Stimulated activated memory B cell treated with anti-CD40 and anti-IgM and Interleukin-4, amounts not matched to agents 10 μg/mL and 1 μg/mL and 100 μg/mL, for 72 hours (primary cell): Measurements from ENCODE around the gene ARPP21.

Experiments
- ATAC-seq: fragments of 150-1000 bp; cut with Tn5 transposase; 2 replicates; pipeline ENCODE4 v1.10.0; 2021
- H3K27ac Mint-ChIP-seq: one replicate; pipeline ENCODE4 v1.8.0; 2022; ENCODE audit warnings: mild to moderate bottlenecking, mixed read lengths
- H3K27me3 Mint-ChIP-seq: one replicate; pipeline ENCODE4 v1.8.0; 2022; ENCODE audit warnings: mixed read lengths
- H3K36me3 Mint-ChIP-seq: one replicate; pipeline ENCODE4 v1.8.0; 2022; ENCODE audit warnings: mixed read lengths
- H3K4me1 Mint-ChIP-seq: one replicate; pipeline ENCODE4 v1.8.0; 2022; ENCODE audit warnings: mixed read lengths
- H3K4me3 Mint-ChIP-seq: one replicate; pipeline ENCODE4 v1.8.0; 2022; ENCODE audit warnings: mild to moderate bottlenecking, moderate library complexity, mixed read lengths
- H3K9me3 Mint-ChIP-seq: one replicate; pipeline ENCODE4 v1.8.0; 2022; ENCODE audit warnings: mixed read lengths

ARPP21 gene

GRCh38 chr3:35757991-35758757 is 118.8 kb downstream of the ARPP21 start:
- H3K4me1 Mint-ChIP-seq = no peaks in the 10 kb centered on the region
- H3K4me3 Mint-ChIP-seq = no peak overlapping the region
- H3K9me3 Mint-ChIP-seq = no peaks in the 10 kb centered on the region
- ATAC-seq = no peak
- H3K27me3 Mint-ChIP-seq = no peaks in the 10 kb centered on the region
- H3K36me3 Mint-ChIP-seq = no peaks in the 10 kb centered on the region
- H3K27ac Mint-ChIP-seq = no peak overlapping the region

GRCh38 chr3:35760146-35760545 is 120.8 kb downstream of the ARPP21 start:
- ATAC-seq = no peak
- Mint-ChIP-seq H3K36me3 (no peaks in the 10 kb centered on the region), H3K4me3 (no peak overlapping the region), H3K4me1 (no peaks in the 10 kb centered on the region), H3K27ac (no peak overlapping the region), H3K27me3 (no peaks in the 10 kb centered on the region), H3K9me3 (no peaks in the 10 kb centered on the region)

- Mint-ChIP-seq H3K4me1 (no peaks in the 10 kb centered on the region), H3K9me3 (no peaks in the 10 kb centered on the region), H3K4me3 (no peak overlapping the region), H3K27me3 (no peaks in the 10 kb centered on the region), H3K36me3 (no peaks in the 10 kb centered on the region), H3K27ac (no peak overlapping the region)
- no peak for ATAC-seq
Observed at GRCh38 chr3:35761311-35761710, 122.0 kb downstream of the ARPP21 start.

GRCh38 chr3:35772381-35773015 is 133.2 kb downstream of the ARPP21 start:
- Mint-ChIP-seq H3K4me1 (no peaks in the 10 kb centered on the region), H3K36me3 (no peaks in the 10 kb centered on the region), H3K9me3 (no peaks in the 10 kb centered on the region), H3K27ac (no peak overlapping the region), H3K27me3 (no peaks in the 10 kb centered on the region), H3K4me3 (no peak overlapping the region)
- ATAC-seq = no peak

- Mint-ChIP-seq H3K27me3 (no peaks in the 10 kb centered on the region), H3K27ac (no peak overlapping the region), H3K4me3 (no peak overlapping the region), H3K4me1 (no peaks in the 10 kb centered on the region), H3K36me3 (no peaks in the 10 kb centered on the region), H3K9me3 (no peaks in the 10 kb centered on the region)
- ATAC-seq = no peak
Observed at GRCh38 chr3:35773417-35773816, 134.1 kb downstream of the ARPP21 start.

- Mint-ChIP-seq H3K4me3 (no peak overlapping the region), H3K27ac (no peak overlapping the region), H3K4me1 (no peaks in the 10 kb centered on the region), H3K36me3 (no peaks in the 10 kb centered on the region), H3K27me3 (no peaks in the 10 kb centered on the region), H3K9me3 (no peaks in the 10 kb centered on the region)
- no peak for ATAC-seq
Observed at GRCh38 chr3:35776346-35776745, 137.0 kb downstream of the ARPP21 start.

- no peak for ATAC-seq
- H3K9me3 Mint-ChIP-seq = no peaks in the 10 kb centered on the region
Observed at GRCh38 chr3:35777065-35777464, 137.7 kb downstream of the ARPP21 start.

GRCh38 chr3:35777563-35778554 is 138.5 kb downstream of the ARPP21 start:
- Mint-ChIP-seq H3K4me1 (no peaks in the 10 kb centered on the region), H3K27ac (no peak overlapping the region), H3K9me3 (no peaks in the 10 kb centered on the region), H3K4me3 (no peak overlapping the region), H3K36me3 (no peaks in the 10 kb centered on the region), H3K27me3 (no peaks in the 10 kb centered on the region)
- no peak for ATAC-seq

More at GRCh38 chr3:35777065-35777464, 137.7 kb downstream of the ARPP21 start:
- no peak overlapping the region for H3K4me3 Mint-ChIP-seq
- no peak overlapping the region for H3K27ac Mint-ChIP-seq
- no peaks in the 10 kb centered on the region for H3K4me1 Mint-ChIP-seq
- no peaks in the 10 kb centered on the region for H3K36me3 Mint-ChIP-seq
- no peaks in the 10 kb centered on the region for H3K27me3 Mint-ChIP-seq

GRCh38 chr3:35779611-35780010 is 140.3 kb downstream of the ARPP21 start:
- Mint-ChIP-seq H3K36me3 (no peaks in the 10 kb centered on the region), H3K27ac (no peak overlapping the region), H3K27me3 (no peaks in the 10 kb centered on the region), H3K9me3 (no peaks in the 10 kb centered on the region), H3K4me3 (no peak overlapping the region), H3K4me1 (no peaks in the 10 kb centered on the region)
- no peak for ATAC-seq

GRCh38 chr3:35780800-35781199 is 141.5 kb downstream of the ARPP21 start:
- Mint-ChIP-seq H3K27me3 (no peaks in the 10 kb centered on the region), H3K4me3 (no peak overlapping the region), H3K36me3 (no peaks in the 10 kb centered on the region), H3K27ac (no peak overlapping the region), H3K9me3 (no peaks in the 10 kb centered on the region), H3K4me1 (no peaks in the 10 kb centered on the region)
- no peak for ATAC-seq

GRCh38 chr3:35781558-35781957 is 142.2 kb downstream of the ARPP21 start:
- H3K27me3 Mint-ChIP-seq = no peaks in the 10 kb centered on the region
- no peaks in the 10 kb centered on the region for H3K36me3 Mint-ChIP-seq
- no peak overlapping the region for H3K27ac Mint-ChIP-seq
- no peaks in the 10 kb centered on the region for H3K9me3 Mint-ChIP-seq
- H3K4me1 Mint-ChIP-seq = no peaks in the 10 kb centered on the region
- no peak overlapping the region for H3K4me3 Mint-ChIP-seq
- no peak for ATAC-seq

- ATAC-seq = no peak
- Mint-ChIP-seq H3K9me3 (no peaks in the 10 kb centered on the region), H3K4me3 (no peak overlapping the region), H3K27ac (no peak overlapping the region), H3K27me3 (no peaks in the 10 kb centered on the region), H3K4me1 (no peaks in the 10 kb centered on the region), H3K36me3 (no peaks in the 10 kb centered on the region)
Observed at GRCh38 chr3:35782355-35782754, 143.0 kb downstream of the ARPP21 start.

- Mint-ChIP-seq H3K27me3 (no peaks in the 10 kb centered on the region), H3K4me3 (no peak overlapping the region), H3K4me1 (no peaks in the 10 kb centered on the region), H3K36me3 (no peaks in the 10 kb centered on the region), H3K27ac (no peak overlapping the region), H3K9me3 (no peaks in the 10 kb centered on the region)
- no peak for ATAC-seq
Observed at GRCh38 chr3:35784169-35784568, 144.8 kb downstream of the ARPP21 start.

- no peak overlapping the region for H3K4me3 Mint-ChIP-seq
- no peak overlapping the region for H3K27ac Mint-ChIP-seq
- H3K27me3 Mint-ChIP-seq = no peaks in the 10 kb centered on the region
- no peaks in the 10 kb centered on the region for H3K36me3 Mint-ChIP-seq
- no peaks in the 10 kb centered on the region for H3K4me1 Mint-ChIP-seq
- ATAC-seq = no peak
- H3K9me3 Mint-ChIP-seq = no peaks in the 10 kb centered on the region
Observed at GRCh38 chr3:35785234-35785888, 146.0 kb downstream of the ARPP21 start.

GRCh38 chr3:35787936-35788335 is 148.6 kb downstream of the ARPP21 start:
- Mint-ChIP-seq H3K9me3 (no peaks in the 10 kb centered on the region), H3K27me3 (no peaks in the 10 kb centered on the region), H3K4me3 (no peak overlapping the region), H3K27ac (no peak overlapping the region), H3K4me1 (no peaks in the 10 kb centered on the region), H3K36me3 (no peaks in the 10 kb centered on the region)
- no peak for ATAC-seq
